Germinal center (tissue), 1 donor: ENCODE results near the gene RIN3.

Experiments
- DNase-seq: peaks from one replicate; pipeline ENCODE4 v3.0.0; 2012; ENCODE audit warnings: mixed read lengths, low spot score

The RIN3 gene, protein sequence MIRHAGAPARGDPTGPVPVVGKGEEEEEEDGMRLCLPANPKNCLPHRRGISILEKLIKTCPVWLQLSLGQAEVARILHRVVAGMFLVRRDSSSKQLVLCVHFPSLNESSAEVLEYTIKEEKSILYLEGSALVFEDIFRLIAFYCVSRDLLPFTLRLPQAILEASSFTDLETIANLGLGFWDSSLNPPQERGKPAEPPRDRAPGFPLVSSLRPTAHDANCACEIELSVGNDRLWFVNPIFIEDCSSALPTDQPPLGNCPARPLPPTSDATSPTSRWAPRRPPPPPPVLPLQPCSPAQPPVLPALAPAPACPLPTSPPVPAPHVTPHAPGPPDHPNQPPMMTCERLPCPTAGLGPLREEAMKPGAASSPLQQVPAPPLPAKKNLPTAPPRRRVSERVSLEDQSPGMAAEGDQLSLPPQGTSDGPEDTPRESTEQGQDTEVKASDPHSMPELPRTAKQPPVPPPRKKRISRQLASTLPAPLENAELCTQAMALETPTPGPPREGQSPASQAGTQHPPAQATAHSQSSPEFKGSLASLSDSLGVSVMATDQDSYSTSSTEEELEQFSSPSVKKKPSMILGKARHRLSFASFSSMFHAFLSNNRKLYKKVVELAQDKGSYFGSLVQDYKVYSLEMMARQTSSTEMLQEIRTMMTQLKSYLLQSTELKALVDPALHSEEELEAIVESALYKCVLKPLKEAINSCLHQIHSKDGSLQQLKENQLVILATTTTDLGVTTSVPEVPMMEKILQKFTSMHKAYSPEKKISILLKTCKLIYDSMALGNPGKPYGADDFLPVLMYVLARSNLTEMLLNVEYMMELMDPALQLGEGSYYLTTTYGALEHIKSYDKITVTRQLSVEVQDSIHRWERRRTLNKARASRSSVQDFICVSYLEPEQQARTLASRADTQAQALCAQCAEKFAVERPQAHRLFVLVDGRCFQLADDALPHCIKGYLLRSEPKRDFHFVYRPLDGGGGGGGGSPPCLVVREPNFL

DNA sequence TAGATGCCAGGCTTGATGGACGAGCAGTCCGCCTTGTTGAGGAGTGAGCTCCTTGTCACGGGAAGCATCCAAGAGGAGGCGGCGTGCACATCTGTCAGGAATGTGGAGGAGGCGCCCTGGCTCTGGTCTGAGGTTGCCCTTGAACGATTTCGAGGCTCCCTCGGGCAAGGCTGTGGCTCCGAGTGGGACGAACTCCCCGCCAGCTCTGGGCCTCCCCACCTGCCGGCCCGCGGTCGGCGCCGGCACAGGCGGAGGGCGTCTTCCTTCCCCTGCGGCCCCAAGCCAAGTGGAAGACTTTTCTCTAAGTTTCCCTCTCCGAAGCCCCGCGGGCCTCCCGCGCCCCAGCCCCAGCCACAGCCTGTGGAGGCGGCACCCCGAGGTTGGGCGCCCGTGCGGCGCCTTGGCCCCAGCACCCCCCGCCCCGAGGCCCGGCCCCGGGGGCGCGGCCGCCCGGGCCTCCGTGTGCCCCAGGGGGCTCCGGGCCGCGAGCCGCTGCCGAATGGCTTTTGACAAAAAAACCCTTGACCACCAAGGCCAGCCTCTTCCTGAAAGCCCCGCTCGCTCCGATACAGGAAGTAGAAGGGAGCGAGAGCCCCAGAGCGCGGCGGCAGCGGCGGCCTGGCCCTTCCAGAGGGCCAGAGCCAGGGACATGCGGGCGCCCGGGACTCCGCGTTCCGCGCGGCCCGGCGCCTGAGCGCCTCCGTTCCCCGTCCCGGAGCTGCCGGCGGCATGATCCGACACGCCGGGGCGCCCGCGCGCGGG is at the start of gene RIN3:
Gene RIN3, plus strand, starts transcription at position 578 of the 762 bp plus-strand sequence. Its CDS starts 152 bp downstream, at position 730.
- DNase-seq = peak; percentile 38

- DNase-seq = no peak
Observed at GRCh38 chr14:92464156-92464555, 49.4 kb upstream of the RIN3 start.

DNA sequence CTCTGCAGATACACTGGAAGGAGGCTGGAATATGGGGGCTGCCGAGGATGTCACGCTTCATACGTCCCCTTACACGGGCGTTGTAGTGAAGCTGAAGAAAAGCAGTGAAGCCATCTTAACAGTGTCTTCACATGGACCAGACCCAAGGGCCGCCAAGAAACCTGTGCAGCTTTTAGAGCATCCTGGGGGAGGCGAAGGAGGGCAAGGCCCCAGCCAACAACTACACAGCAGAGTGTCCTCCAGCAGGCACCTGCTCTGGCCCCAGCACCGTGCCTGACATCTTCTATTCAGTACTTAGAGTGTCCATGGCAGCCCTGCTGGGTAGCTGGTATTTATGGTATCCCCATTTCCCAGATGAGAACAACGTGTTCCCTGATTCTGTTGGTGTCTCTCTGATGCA is 48.9 kb upstream of the RIN3 start:
- DNase-seq = no peak

DNA sequence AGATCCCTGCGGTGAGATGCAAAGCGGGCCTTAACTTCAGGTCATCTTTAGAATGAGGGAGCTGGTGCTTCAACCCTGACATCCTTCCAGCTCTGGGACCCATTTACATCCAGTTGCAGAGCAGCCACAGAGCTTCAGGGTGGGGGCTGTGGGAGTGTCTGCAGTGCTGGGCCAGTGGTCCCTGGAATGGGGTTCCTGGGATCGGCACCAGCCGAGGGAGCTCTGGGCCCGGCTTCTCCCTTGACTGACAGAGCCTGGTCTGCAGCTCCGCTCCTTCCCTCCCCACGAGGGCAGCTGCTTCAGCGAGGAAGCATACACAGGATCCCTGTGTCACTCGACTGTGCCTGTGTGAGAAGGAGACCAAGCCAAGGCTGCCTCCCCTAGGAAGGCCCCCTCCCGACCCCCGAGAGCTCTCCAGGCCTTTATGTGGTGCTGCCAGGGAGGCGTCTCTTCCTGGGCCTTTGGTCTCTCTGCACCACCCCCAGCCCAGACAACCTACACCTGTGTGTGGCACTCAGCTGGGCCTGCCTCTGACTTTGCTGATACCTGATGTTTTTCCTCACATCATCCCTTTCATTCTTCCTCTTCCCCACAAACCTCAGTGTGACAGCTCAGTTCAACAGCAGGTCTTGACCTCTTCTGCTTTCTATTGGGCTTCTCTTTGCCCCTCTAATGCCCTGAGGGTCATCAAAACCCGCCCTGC is 48.1 kb upstream of the RIN3 start:
- no peak for DNase-seq

GRCh38 chr14:92466059-92466458 is 47.5 kb upstream of the RIN3 start:
- no peak for DNase-seq

DNA sequence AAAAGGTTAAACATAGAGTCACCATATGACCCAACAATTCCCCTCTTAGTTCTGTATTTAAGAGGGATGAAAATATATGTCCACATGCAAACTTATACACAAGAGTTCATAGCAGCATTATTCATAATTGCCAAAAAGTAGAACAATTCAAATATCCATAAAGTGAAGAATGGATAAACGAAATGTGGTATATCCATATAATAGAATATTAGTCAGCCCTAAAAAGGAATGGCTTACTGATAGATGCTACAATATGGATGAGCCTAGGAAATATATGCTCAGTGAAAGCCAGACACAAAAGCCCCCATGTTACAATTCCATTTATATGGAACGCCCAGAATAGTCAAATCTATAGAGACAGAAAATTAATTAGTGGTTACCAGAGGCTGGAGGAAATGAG is 44.1 kb upstream of the RIN3 start:
- DNase-seq = no peak

GRCh38 chr14:92470215-92470614 is 43.4 kb upstream of the RIN3 start:
- no peak for DNase-seq

- no peak for DNase-seq
Observed at GRCh38 chr14:92470811-92471210, 42.8 kb upstream of the RIN3 start.

- DNase-seq = no peak
Observed at GRCh38 chr14:92471919-92472318, 41.7 kb upstream of the RIN3 start.

GRCh38 chr14:92472860-92473259 is 40.7 kb upstream of the RIN3 start:
- no peak for DNase-seq

DNA sequence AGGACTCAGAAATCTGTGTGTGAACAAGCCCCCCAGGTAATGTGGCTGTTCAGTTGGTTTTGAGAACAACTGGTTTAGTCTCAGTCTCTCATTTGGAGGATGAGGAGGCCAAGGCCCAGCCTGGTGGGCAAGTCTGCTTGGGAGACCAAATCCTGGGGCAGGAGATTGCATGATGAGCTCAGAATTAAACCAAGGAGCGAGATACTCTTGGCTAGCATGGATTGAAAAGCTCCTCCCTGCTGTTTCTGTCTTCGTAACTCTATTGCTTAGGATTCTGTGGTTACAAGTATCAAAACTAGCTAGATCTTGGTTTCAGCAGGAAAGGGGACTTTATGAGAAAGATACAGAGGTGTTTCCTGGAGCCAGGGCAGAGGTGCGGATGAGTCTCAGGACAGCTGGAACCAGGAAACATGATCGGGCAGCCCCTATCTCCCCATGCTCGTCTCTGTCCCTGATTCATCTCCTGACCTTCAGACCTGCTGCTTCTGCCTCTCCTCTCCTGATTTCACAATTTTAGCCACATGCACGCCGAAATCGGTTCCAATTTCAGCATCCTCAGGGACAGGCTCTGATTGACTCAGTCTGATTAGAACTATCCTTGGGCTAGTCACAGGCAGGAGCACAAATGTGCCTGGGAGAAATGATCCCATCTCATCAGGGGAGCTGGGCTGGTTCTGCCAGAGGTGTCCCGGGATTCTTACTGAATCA is 40.2 kb upstream of the RIN3 start:
- DNase-seq = no peak

DNA sequence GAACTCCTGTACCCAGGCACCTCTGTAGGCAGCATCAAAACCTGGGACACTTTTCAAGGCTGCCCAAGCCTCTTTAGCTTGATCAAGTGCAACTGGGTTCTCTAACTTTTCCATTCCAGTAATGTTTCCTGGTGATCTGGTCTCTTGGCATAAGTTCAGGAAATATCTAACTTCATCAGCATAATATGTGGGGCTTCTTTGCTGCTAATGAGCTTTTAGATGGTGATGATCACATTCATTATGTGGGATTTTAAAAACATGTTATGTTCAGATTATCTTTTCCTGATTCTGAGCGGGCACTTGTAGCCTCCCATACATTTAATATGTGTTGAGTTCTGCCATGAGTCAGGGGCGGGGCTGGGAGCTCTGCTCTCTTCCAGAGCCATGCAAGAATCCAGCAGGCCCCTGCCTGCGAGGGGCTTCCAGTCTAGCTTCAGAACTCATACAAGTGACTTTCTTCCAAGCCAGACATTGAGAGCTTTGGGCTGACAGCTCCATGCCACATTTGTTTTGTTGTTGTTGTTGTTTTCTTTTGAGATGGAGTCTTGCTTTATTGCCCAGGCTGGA is 39.5 kb upstream of the RIN3 start:
- DNase-seq = no peak

DNA sequence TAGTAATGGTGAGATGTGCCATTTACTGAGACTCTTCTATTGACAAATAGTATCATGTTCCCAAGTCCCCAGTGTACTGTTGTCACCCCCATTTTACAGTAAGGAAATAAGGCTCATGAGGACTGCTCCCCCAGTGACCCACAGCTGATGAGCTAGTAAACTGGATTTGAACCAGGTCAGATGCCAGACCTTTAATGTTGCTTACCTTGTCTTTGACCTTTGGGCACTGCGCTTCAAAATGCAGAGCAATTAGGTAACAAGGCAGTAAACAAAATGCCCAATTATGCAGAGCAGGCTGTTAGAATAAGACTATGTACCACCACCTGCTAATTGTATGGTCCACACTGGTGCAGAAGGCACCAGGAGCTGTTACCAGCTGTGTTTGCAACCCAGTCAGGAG is 38.5 kb upstream of the RIN3 start:
- no peak for DNase-seq

DNA sequence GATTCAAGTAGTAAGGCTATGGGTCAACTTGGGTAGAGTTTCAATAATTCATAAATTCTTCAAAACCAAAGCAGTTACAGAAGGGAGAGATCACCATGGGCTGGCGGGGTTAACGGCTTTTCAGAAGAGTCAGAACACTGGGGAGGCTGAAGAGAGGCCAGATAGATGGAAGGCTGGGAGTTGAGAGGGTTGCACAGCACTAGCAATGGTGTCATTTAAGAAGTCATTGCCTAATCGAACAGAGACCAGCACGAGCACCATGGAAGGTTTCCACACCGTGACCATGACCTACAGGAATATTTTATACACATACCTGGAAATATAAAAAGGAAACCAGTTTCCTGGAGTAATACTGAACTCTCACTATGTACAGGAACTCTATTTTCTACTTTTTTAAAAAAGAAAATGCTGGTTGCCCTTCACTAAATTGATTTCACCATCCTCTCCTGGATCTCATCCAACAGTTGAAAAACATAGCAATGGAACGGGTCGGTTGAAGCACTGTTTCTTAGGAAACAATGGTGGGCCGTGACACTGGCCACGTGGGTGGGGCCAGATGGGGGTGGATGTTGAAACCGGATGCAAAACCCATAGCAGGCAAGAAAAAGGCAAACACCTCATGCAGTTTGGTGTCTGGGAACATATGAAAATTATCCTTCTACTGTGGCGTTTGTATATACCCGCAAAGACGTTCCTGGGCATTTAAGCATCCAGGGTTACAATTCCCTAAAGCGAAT is 38.0 kb upstream of the RIN3 start:
- DNase-seq = no peak

- DNase-seq = no peak
Observed at GRCh38 chr14:92480856-92481255, 32.7 kb upstream of the RIN3 start.

- no peak for DNase-seq
Observed at GRCh38 chr14:92481386-92481785, 32.2 kb upstream of the RIN3 start.

GRCh38 chr14:92481811-92482555 is 31.6 kb upstream of the RIN3 start:
- no peak for DNase-seq

DNA sequence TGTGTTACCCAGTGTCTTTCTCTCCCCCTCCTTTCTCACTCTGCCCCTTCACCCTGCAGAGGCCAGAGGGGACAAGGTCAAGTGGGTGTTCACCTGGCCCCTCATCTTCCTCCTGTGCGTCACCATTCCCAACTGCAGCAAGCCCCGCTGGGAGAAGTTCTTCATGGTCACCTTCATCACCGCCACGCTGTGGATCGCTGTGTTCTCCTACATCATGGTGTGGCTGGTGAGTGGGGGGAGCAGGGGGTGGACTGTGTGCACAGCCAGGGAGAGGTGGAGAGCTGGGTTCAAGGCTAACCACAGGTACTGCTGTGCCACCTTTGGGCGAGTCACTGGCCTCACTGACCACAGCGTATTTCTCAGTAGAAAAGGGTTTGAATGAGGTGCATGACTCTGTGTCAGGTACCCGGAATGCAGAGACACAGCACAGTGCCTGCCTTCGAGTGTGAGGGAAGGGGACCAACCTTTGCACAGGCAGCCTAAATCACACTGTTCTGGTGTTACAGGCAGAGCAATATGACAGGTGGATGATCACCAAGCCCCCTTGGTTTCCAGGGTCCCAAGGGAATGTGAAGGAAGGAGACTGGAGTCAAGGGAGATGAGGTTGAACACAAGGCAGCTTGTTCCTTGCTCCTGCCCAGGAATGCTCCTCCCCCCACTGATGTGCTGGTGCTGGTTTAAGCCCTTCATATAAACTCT is 30.8 kb upstream of the RIN3 start:
- DNase-seq = no peak
